Measurements from ENCODE around the gene HYKK.

GRCh38 chr15:78536134-78536533 is 28.8 kb downstream of the HYKK start:
- TF ChIP-seq CTCF (IDR thresholded peaks at IDR 0.05) (no peak), POLR2A (IDR thresholded peaks at IDR 0.05) (no peak)
